ENCODE results near the gene NGB.
"Not testable (repeated sequence)": the region's sequence is repeated elsewhere in the genome, so short reads cannot be mapped to it uniquely, and the experiment has no call there.

NGB gene

DNA sequence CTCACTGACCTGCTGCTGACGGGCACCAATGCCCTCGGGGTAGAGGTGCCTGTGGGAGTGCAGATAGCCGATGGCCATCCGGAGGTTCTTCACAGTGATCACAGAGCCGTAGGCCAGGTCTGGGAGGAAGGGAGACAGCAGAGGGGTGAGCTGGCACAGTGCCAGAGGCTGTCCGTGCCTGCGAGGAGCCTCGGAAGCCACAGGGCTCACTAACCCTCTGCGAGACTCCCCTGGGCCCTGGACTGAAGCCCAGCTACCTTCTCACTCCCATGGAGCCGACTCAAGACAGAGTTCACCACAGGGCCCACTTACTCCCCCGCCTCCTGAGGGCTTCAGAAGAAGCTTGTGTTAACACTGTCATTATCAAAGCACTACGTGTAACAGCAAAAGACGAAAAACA lies 25.1 kb upstream of the NGB start:
- no peak overlapping the region for H3K4me3 ChIP-seq (ENCODE audit: low read length)
- H3K36me3 ChIP-seq (ENCODE audit: insufficient read depth, low read length) = peaks cover 47% of the 10 kb centered on the region
- H3K9me3 ChIP-seq (ENCODE audit: insufficient read depth, low read depth, low read length) = no peaks in the 10 kb centered on the region
- no peaks in the 10 kb centered on the region for H3K27me3 ChIP-seq (ENCODE audit: insufficient read depth, low read length)
- no peaks in the 10 kb centered on the region for H3K4me1 ChIP-seq (ENCODE audit: insufficient read depth, low read length)
- H3K27ac ChIP-seq (ENCODE audit: low read depth, low read length) = no peak overlapping the region
- WGBS = 90% methylated on average over 13 of the region's 13 CpGs
- no peak overlapping the region for H3K9ac ChIP-seq (ENCODE audit: low read depth, low read length)

DNA sequence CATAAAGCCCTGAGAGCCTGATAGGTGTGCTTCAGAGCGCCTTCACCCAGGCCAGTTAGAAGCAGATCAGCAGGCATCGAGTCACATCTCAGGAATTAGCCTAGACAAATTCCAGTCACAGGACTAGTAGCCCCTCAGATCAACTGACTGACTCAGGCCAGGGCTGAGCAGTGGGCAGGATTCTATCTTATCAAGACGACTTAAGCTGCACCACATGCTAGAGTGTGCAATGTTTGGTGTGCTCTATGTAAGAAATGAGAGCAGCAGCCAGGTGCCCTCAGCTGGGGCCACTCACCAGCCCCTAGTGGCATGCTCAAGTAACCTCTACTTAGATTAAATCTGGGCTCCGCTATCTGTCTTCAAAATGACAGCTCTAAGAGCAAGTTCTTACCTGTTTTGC lies 19.7 kb upstream of the NGB start:
- H3K27me3 ChIP-seq (ENCODE audit: insufficient read depth, low read length) = no peaks in the 10 kb centered on the region
- no peak overlapping the region for H3K9ac ChIP-seq (ENCODE audit: low read depth, low read length)
- WGBS = 89% methylated on average over 4 of the region's 4 CpGs

DNA sequence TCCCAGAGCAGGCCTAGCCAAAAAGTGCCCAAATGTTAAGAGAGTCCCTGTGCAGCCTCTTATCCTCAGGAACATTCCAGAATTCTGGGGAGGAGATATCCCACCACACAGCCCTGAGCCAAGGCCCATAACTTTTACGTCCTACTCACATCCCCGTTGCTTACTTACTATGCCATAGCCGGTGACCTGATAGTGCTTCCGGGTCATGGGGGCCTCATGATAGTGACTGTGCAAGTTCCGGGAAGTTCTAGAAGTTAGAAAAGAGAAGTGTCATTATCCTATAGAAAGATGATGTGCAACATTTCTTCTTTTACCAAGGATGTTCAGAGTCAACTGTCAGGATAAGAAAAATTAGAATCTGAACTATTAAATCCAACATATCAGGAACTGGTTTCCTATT lies 15.6 kb upstream of the NGB start:
- WGBS = 98% methylated on average over 5 of the region's 5 CpGs
- Histone ChIP-seq H3K4me3 (ENCODE audit: low read length) (no peak overlapping the region), H3K9ac (ENCODE audit: low read depth, low read length) (no peak overlapping the region), H3K36me3 (ENCODE audit: insufficient read depth, low read length) (peaks cover 61% of the 10 kb centered on the region), H3K9me3 (ENCODE audit: insufficient read depth, low read depth, low read length) (no peaks in the 10 kb centered on the region), H3K4me1 (ENCODE audit: insufficient read depth, low read length) (no peaks in the 10 kb centered on the region), H3K27ac (ENCODE audit: low read depth, low read length) (no peak overlapping the region), H3K27me3 (ENCODE audit: insufficient read depth, low read length) (no peaks in the 10 kb centered on the region)

More for the DNA sequence above, 19.7 kb upstream of the NGB start:
- Histone ChIP-seq H3K4me3 (ENCODE audit: low read length) (no peak overlapping the region), H3K27ac (ENCODE audit: low read depth, low read length) (no peak overlapping the region), H3K9me3 (ENCODE audit: insufficient read depth, low read depth, low read length) (no peaks in the 10 kb centered on the region), H3K36me3 (ENCODE audit: insufficient read depth, low read length) (peaks cover 41% of the 10 kb centered on the region), H3K4me1 (ENCODE audit: insufficient read depth, low read length) (no peaks in the 10 kb centered on the region)

DNA sequence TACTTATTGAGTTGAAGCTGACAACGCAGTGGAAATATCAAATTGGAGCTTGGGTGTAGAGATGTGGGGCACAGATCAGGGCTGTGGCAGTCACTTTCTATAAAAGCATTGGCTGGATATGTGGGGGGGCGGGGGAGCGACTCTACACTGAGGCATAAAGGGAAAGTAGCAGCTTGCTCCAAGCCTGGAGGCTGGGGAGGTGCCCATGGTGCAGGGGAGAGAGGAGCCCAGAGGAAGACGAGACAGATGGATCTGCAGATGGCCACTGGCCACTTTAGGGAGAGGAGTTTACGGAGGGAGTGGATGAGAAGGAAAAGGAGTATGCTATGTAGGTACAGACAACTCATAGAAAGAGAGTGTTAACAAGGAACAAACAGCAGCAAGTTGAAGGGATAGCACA lies 13.5 kb upstream of the NGB start:
- no peaks in the 10 kb centered on the region for H3K4me1 ChIP-seq (ENCODE audit: insufficient read depth, low read length)
- H3K9me3 ChIP-seq (ENCODE audit: insufficient read depth, low read depth, low read length) = no peaks in the 10 kb centered on the region
- H3K9ac ChIP-seq (ENCODE audit: low read depth, low read length) = no peak overlapping the region
- H3K36me3 ChIP-seq (ENCODE audit: insufficient read depth, low read length) = peaks cover 69% of the 10 kb centered on the region
- H3K27ac ChIP-seq (ENCODE audit: low read depth, low read length) = no peak overlapping the region
- H3K4me3 ChIP-seq (ENCODE audit: low read length) = no peak overlapping the region
- H3K27me3 ChIP-seq (ENCODE audit: insufficient read depth, low read length) = no peaks in the 10 kb centered on the region
- 93% methylated on average over 5 of the region's 5 CpGs for WGBS

DNA sequence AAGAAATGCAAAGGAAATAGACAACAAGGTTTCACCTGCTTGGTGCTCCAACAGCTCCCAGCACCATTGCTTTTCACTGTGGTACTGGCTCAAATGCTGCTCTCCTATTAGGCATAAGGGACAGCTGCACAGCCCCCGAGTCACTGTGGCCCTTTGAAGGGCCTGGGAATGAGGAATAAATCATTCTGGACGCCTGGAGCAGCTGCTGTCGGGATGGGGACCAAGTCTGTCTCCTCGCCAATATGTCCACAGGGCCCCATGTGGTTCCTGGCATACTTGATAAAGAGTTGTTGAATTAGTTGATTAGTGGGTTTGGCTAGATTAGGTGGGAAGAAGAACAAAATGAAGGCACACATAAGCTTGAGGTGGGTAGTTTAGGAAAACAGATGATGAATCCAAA lies 13.1 kb upstream of the NGB start:
- Histone ChIP-seq H3K27ac (ENCODE audit: low read depth, low read length) (no peak overlapping the region), H3K27me3 (ENCODE audit: insufficient read depth, low read length) (no peaks in the 10 kb centered on the region), H3K4me1 (ENCODE audit: insufficient read depth, low read length) (no peaks in the 10 kb centered on the region), H3K9me3 (ENCODE audit: insufficient read depth, low read depth, low read length) (no peaks in the 10 kb centered on the region), H3K4me3 (ENCODE audit: low read length) (no peak overlapping the region), H3K9ac (ENCODE audit: low read depth, low read length) (no peak overlapping the region), H3K36me3 (ENCODE audit: insufficient read depth, low read length) (peaks cover 73% of the 10 kb centered on the region)
- WGBS = 89% methylated on average over 4 of the region's 4 CpGs

DNA sequence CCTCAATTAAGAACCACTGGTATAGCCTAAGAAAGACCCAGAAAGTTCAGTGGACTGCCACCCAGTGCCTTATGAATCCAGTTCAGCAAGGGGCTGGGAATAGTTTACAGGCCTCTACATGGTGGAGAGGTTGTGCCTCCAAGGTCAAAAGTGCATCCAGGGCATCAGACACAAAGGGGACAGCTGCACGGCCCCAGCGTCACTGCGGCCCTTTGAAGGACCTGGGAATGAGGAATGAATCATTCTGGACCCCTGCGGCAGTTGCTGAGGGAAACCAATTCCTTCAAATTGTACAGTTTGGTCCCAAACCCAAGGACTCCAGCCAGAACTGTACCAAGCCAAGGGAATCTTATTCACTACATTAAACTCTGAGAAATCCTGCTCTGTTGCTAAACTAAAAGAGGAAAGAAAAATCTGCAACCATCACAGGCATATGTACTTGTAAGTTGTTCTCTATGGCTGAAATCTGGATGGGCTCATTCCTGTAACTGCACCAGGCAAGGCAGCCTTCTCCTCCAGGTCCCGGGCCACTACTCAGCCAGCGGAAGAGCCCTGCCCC lies 10.9 kb upstream of the NGB start:
- no peak overlapping the region for H3K27ac ChIP-seq (ENCODE audit: low read depth, low read length)
- H3K36me3 ChIP-seq (ENCODE audit: insufficient read depth, low read length) = peaks cover 63% of the 10 kb centered on the region
- no peaks in the 10 kb centered on the region for H3K4me1 ChIP-seq (ENCODE audit: insufficient read depth, low read length)
- H3K27me3 ChIP-seq (ENCODE audit: insufficient read depth, low read length) = no peaks in the 10 kb centered on the region
- WGBS = 94% methylated on average over 6 of the region's 6 CpGs
- no peaks in the 10 kb centered on the region for H3K9me3 ChIP-seq (ENCODE audit: insufficient read depth, low read depth, low read length)
- no peak overlapping the region for H3K4me3 ChIP-seq (ENCODE audit: low read length)
- no peak overlapping the region for H3K9ac ChIP-seq (ENCODE audit: low read depth, low read length)

DNA sequence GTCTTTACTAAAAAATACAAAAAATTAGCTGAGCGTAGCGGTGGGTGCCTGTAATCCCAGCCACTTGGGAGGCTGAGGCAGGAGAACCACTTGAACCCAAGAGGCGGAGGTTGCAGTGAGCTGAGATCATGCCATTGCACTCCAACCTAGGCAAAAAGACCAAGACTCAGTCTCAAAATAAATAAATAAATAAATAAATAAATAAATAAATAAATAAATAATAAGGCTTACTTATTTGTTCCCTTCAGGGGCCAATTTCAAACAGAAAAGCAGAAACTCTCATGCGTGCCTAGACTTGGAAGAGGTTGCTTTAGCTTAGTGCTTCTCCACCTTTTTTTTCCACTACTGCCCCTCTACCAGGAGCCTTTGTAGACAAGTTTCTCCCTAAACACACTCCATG lies 9.9 kb upstream of the NGB start:
- not testable (repeated sequence) for H3K9me3 ChIP-seq (ENCODE audit: insufficient read depth, low read depth, low read length); H3K27ac ChIP-seq (ENCODE audit: low read depth, low read length); H3K27me3 ChIP-seq (ENCODE audit: insufficient read depth, low read length); H3K9ac ChIP-seq (ENCODE audit: low read depth, low read length); H3K4me1 ChIP-seq (ENCODE audit: insufficient read depth, low read length); H3K4me3 ChIP-seq (ENCODE audit: low read length)
- H3K36me3 ChIP-seq (ENCODE audit: insufficient read depth, low read length) = peaks cover 55% of the 10 kb centered on the region
- 96% methylated on average over 4 of the region's 4 CpGs for WGBS

DNA sequence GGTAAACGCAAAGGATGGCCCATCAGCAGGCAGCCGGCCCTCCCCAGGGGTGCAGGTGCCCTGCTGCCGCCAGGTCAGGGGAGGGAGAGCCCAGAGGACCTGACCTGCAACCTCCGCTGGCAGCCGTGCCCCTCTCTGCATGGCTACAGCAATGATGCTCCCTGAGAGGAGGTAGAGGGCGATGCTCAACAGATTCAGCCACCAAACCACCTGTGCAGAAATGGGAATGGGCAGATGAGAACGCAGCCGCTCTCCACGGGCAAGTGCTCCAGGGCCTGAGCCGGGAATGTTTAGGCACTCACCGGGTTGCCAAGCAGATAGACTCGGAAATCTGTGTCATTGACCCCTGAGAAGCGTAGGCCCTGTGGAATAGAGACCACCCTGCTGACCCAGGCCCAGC lies 8.7 kb upstream of the NGB start:
- peaks cover 43% of the 10 kb centered on the region for H3K36me3 ChIP-seq (ENCODE audit: insufficient read depth, low read length)

DNA sequence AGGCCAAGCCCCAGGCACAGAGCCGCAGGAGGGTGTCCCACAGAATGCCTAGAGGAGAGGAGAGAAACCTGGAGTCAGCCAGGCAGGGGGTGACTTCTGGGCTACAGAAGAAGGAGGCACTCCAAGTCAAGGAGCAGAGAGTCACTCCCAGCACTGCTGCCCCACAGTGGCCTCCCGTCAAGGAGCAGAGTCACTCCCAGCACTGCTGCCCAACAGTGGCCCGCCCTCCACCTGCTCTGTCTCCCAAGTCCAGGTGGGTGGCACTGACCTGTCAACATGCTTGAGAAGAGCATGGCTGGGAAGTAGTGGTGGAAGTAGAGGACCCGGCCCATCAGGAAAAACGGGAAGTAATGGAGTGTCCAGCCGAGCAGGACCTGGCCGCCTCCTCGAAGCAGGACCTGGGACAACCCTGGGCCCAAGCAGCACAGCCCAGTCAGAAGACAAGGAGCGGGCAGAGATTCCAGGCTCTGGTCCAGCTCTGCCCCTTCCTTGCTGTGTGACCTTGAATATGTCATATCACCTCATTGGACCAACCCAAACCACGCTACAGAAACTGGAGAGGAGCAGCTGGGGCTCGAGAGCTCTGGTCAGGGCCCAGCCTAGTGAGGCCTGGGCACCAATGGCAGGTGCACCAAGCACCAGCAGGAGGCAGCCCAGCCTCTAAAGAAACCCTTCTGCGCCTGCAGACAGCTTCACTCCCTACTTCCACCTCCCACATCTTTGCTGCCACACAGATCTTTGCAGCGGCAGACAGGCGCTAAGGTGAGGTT lies 7.6 kb upstream of the NGB start:
- Histone ChIP-seq H3K36me3 (ENCODE audit: insufficient read depth, low read length) (peaks cover 33% of the 10 kb centered on the region), H3K27me3 (ENCODE audit: insufficient read depth, low read length) (no peaks in the 10 kb centered on the region), H3K27ac (ENCODE audit: low read depth, low read length) (no peak overlapping the region), H3K9ac (ENCODE audit: low read depth, low read length) (no peak overlapping the region), H3K4me3 (ENCODE audit: low read length) (no peak overlapping the region), H3K4me1 (ENCODE audit: insufficient read depth, low read length) (no peaks in the 10 kb centered on the region), H3K9me3 (ENCODE audit: insufficient read depth, low read depth, low read length) (no peaks in the 10 kb centered on the region)
- WGBS = 94% methylated on average over 14 of the region's 14 CpGs

More for the DNA sequence above, 8.7 kb upstream of the NGB start:
- no peak overlapping the region for H3K9ac ChIP-seq (ENCODE audit: low read depth, low read length)
- WGBS = 88% methylated on average over 13 of the region's 13 CpGs
- H3K27ac ChIP-seq (ENCODE audit: low read depth, low read length) = no peak overlapping the region
- no peaks in the 10 kb centered on the region for H3K4me1 ChIP-seq (ENCODE audit: insufficient read depth, low read length)
- no peaks in the 10 kb centered on the region for H3K27me3 ChIP-seq (ENCODE audit: insufficient read depth, low read length)
- H3K9me3 ChIP-seq (ENCODE audit: insufficient read depth, low read depth, low read length) = no peaks in the 10 kb centered on the region
- H3K4me3 ChIP-seq (ENCODE audit: low read length) = no peak overlapping the region

DNA sequence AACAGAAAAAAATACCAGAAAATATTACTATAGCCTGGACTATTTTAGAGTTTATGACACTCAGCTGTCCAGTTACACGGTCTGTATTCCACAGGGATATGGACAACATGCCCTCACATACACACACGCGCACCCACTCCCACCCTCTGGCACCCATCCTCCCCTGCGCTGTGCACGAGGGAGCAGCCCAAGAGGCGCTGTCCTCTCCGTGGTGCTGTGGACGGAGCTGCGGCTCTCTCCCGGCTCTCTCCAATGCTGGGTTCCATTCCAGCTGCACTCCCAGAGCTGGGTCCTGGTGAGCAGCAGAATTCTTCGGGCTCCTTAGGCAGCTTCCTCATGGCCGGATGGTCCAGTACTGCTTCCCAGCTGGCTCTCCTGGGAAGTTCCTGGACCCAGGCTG lies 6.0 kb upstream of the NGB start:
- no peak overlapping the region for H3K4me3 ChIP-seq (ENCODE audit: low read length)
- H3K9me3 ChIP-seq (ENCODE audit: insufficient read depth, low read depth, low read length) = no peaks in the 10 kb centered on the region
- no peaks in the 10 kb centered on the region for H3K4me1 ChIP-seq (ENCODE audit: insufficient read depth, low read length)
- H3K27ac ChIP-seq (ENCODE audit: low read depth, low read length) = no peak overlapping the region
- no peak overlapping the region for H3K9ac ChIP-seq (ENCODE audit: low read depth, low read length)
- WGBS = 91% methylated on average over 12 of the region's 12 CpGs
- H3K27me3 ChIP-seq (ENCODE audit: insufficient read depth, low read length) = peaks cover 14% of the 10 kb centered on the region
- H3K36me3 ChIP-seq (ENCODE audit: insufficient read depth, low read length) = peaks cover 16% of the 10 kb centered on the region

DNA sequence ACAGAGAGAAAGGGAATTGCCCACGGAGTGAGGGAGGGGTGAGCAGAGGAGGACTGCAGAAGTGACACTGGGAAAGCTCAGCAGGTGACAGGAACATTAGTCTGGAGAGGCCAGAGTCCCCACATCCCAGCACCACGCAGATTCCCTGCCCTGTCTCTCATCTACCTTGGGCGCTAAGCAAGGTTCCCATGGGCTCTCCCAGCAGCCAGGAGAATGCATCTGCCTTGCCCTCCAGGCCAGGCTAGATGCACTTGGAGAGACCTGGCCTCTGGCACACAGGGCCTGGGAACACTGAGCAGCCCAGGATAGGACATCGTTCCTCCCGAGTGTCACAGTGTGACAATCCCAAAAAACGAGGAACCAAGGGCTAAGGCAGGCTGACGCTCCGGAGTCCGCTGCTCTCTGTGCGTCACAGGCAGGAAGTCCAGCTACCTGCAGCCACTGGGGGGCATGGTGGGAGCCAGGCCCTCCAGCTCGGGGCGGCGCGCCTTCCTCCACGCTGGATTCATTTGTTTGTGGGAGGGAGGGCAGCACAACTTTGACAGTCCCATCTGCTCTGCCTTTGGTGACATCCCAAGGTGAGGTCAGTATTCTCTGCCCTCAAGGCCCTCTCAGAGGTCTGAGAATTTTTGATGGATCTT lies 5.4 kb upstream of the NGB start:
- no peaks in the 10 kb centered on the region for H3K9me3 ChIP-seq (ENCODE audit: insufficient read depth, low read depth, low read length)
- H3K36me3 ChIP-seq (ENCODE audit: insufficient read depth, low read length) = peaks cover 16% of the 10 kb centered on the region
- H3K27ac ChIP-seq (ENCODE audit: low read depth, low read length) = no peak overlapping the region
- H3K4me3 ChIP-seq (ENCODE audit: low read length) = no peak overlapping the region
- 86% methylated on average over 15 of the region's 15 CpGs for WGBS
- H3K27me3 ChIP-seq (ENCODE audit: insufficient read depth, low read length) = peaks cover 20% of the 10 kb centered on the region
- H3K4me1 ChIP-seq (ENCODE audit: insufficient read depth, low read length) = peaks cover under 1% of the 10 kb centered on the region; the same call in 1 of the 2 replicates
- H3K9ac ChIP-seq (ENCODE audit: low read depth, low read length) = no peak overlapping the region
